ENCODE results near the gene ORAI3.

ORAI3 gene

GRCh38 chr16:30948667-30949649 is at the start of gene ORAI3:
Gene ORAI3, plus strand, starts transcription at chr16:30949068. Its CDS starts 222 bp downstream, at chr16:30949290.
- peak; percentile 32 for DNase-seq (ENCODE audit: low spot score)

- DNase-seq (ENCODE audit: low spot score), result no peak
Observed at GRCh38 chr16:30899794-30900193, 49.1 kb upstream of the ORAI3 start.

- no peak for DNase-seq (ENCODE audit: low spot score)
Observed at GRCh38 chr16:30900588-30900987, 48.3 kb upstream of the ORAI3 start.

GRCh38 chr16:30901201-30902028 is 47.5 kb upstream of the ORAI3 start:
- no peak for DNase-seq (ENCODE audit: low spot score)

GRCh38 chr16:30902029-30902972 is 46.6 kb upstream of the ORAI3 start:
- DNase-seq (ENCODE audit: low spot score), result peak; percentile 31

- DNase-seq (ENCODE audit: low spot score), result no peak
Observed at GRCh38 chr16:30903002-30903401, 45.9 kb upstream of the ORAI3 start.

GRCh38 chr16:30903596-30903995 is 45.3 kb upstream of the ORAI3 start:
- DNase-seq (ENCODE audit: low spot score), result peak; percentile 20

DNA sequence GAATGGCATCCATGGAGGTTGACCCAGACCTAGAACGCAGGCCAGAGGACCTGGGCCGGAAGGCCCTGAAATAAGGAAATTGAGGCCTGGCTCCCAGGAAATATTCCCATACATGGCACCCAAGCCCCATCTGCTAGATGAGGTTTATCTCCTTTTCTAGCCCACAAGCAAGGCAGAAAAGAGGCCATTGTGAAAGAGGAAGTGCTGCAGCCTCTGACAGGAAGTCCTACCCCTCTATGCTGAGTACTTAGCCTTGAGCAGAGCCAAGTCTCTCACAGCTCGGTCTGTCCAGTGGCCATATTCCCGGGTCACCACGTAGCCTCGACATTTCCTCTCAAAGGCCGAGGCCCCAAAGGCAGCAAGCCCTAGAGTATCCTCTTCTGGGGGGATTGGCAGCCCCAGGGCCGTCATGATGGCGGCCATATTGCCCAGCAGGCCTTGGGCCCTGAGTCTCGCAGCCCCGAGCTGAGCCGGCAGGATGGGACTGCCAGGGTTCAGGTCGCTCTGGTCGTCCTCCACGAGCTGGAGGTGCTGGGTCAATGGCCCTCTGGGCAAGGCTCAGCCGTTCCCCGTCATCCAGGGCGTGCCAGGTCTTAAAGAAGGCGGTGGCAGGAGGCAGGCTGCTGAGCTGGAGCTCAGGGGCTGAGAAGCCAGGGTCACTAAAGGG is 44.6 kb upstream of the ORAI3 start:
- DNase-seq (ENCODE audit: low spot score), result no peak

DNA sequence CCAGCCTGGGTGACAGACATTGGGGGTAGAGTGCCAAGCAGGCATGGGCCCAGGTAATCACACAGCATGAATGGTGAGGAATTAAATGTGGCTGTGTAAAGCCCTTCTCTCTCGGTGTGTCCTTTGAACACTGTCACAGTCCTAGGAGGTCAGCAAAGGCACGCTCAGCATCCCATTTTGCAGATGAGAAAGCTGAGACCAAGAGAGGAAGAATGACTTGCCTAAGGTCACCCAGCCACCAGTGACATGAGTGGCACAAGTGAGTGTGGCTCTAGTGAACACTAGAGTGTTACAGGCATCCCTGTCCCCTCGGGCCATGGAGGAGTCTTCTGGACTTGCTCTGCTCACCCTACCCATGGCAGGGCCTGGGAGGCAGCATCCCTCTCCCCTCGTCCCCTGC is 41.8 kb upstream of the ORAI3 start:
- DNase-seq (ENCODE audit: low spot score), result no peak

GRCh38 chr16:30910427-30911029 is 38.3 kb upstream of the ORAI3 start:
- no peak for DNase-seq (ENCODE audit: low spot score)

- no peak for DNase-seq (ENCODE audit: low spot score)
Observed at GRCh38 chr16:30912794-30913412, 36.0 kb upstream of the ORAI3 start.

GRCh38 chr16:30914830-30915229 is 34.0 kb upstream of the ORAI3 start:
- no peak for DNase-seq (ENCODE audit: low spot score)

DNA sequence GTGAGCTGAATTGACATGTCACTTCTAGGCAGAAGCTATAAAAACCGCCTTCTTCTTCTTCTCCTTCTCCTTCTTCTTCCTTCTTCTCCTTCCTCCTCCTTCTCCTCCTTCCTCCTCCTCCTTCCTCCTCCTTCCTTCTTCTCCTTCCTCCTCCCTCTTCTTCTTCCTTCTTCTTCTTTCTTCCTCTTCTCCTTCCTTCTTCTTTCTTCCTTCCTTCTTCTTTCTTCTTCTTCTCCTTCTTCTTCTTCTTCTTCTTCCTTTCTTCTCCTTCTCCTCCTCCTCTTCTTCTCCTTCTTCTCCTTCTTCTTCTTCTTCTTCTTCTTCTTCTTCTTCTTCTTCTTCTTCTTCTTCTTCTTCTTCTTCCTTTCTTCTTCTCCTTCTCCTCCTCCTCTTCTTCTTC is 30.3 kb upstream of the ORAI3 start:
- no peak for DNase-seq (ENCODE audit: low spot score)

GRCh38 chr16:30920891-30921290 is 28.0 kb upstream of the ORAI3 start:
- no peak for DNase-seq (ENCODE audit: low spot score)

DNA sequence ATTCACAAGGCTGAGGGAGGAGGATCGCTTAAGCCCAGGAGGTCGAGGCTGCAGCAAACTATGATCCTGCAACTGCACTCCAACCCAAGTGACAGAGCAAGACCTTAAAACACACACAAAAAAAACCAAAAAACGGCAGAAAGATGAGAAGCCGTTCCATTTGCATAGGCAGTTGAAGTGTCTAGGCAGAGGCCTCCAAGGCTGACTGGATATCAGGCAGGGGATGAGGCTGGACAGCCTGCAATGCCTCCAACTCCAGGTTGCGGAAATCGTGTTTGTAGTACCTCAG is 27.5 kb upstream of the ORAI3 start:
- no peak for DNase-seq (ENCODE audit: low spot score)

GRCh38 chr16:30921748-30922419 is 27.0 kb upstream of the ORAI3 start:
- DNase-seq (ENCODE audit: low spot score), result peak; percentile 84

DNA sequence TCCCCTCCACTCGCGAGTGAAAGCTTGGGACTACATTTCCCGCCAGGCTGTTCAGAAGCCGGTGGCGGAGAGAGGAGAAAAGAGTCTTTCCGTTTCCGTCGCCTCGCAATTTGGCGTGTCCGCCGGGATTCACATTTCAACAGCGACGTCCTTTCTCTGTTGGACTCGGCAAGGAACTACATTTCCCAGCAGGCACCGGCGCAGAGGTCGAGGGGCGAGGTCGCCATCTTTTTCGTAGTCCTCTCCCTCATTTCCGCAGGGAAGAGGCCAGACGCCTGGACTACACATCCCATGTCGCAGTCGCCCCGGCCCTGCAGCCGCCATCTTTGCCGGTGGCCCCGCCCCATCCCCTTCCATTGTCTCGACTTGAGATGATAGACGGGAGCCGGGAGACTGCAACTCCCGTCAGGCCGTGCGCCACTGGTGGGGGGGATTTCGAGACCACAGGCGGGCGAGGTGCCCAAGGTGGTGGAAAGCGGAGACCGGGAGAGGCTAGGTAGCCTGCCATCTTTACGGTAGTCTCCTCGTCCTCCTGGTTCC is 26.4 kb upstream of the ORAI3 start:
- peak; percentile 100 for DNase-seq (ENCODE audit: low spot score)

DNA sequence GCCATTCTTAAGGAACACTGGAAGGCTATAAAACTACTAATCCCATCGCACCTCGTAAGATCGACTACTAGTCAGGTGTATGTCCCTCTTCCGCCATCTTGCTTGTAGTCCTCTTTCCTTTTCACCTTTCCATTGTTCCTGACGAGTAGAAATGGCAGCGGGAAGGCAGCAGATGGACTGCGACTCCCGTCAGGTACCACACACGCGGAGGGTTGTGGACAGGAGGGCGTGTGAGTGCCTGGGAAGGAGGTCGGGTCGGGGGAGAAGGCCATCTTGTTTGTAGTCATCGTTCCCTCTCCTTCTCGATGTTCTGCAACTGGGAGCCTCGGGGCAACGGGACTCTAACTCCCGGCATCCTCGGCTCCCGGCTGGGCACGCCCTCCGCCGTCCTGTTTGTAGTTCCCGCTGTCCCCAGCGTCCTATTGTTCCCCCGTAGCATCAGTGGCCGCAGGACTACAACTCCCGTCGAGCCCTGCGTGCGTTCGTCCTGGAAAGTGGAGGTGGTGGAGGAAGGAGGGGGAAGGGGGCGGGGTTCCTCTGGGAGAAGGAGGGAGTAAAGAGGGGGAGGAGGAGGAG is 25.8 kb upstream of the ORAI3 start:
- peak; percentile 98 for DNase-seq (ENCODE audit: low spot score)

- no peak for DNase-seq (ENCODE audit: low spot score)
Observed at GRCh38 chr16:30923554-30924075, 25.3 kb upstream of the ORAI3 start, which contains the start of gene FBXL19. Gene FBXL19, plus strand, starts transcription at chr16:30923572. Its CDS starts 2,183 bp downstream, at chr16:30925755.

All from CD4-positive, alpha-beta T cell treated with Interleukin-6 at 100 ng/mL for 8 hours (primary cell).